ENCODE results near the gene MPIG6B.

The MPIG6B gene

GRCh38 chr6:31761343-31761742 is 38.2 kb downstream of the MPIG6B start:
- no peak for FAIRE-seq
- TF ChIP-seq SPI1 (IDR thresholded peaks at IDR 0.05; ENCODE audit: low read depth, low read length) (no peak), PAX5 (IDR thresholded peaks at IDR 0.05; ENCODE audit: insufficient read depth, low read length, severe bottlenecking) (no peak), POLR2A (IDR thresholded peaks at IDR 0.05; ENCODE audit: low read depth, low read length) (no peak), TAF1 (IDR thresholded peaks at IDR 0.05; ENCODE audit: low read depth, low read length) (no peak), POU2F2 (IDR thresholded peaks at IDR 0.05; ENCODE audit: low read depth, low read length) (no peak), POLR2AphosphoS5 (IDR thresholded peaks at IDR 0.05; ENCODE audit: low read depth, low read length) (no peak)

GRCh38 chr6:31762356-31762755 is 39.2 kb downstream of the MPIG6B start, which contains the start of gene SAPCD1:
Gene SAPCD1 (plus strand): TSS chr6:31762656. CDS start chr6:31763055, 399 bp downstream.
- DNase-seq (ENCODE audit: insufficient read length, low spot score) (no peak), FAIRE-seq (no peak)
- TF ChIP-seq POLR2A (IDR thresholded peaks at IDR 0.05; ENCODE audit: low read depth, low read length), result no peak
- TF ChIP-seq TAF1 (IDR thresholded peaks at IDR 0.05; ENCODE audit: low read depth, low read length), result no peak
- no peak for TF ChIP-seq PAX5 (IDR thresholded peaks at IDR 0.05; ENCODE audit: insufficient read depth, low read length, severe bottlenecking)
- TF ChIP-seq SPI1 (IDR thresholded peaks at IDR 0.05; ENCODE audit: low read depth, low read length), result no peak
- TF ChIP-seq POLR2AphosphoS5 (IDR thresholded peaks at IDR 0.05; ENCODE audit: low read depth, low read length), result no peak
- no peak for TF ChIP-seq POU2F2 (IDR thresholded peaks at IDR 0.05; ENCODE audit: low read depth, low read length)

More at GRCh38 chr6:31761343-31761742, 38.2 kb downstream of the MPIG6B start:
- DNase-seq (ENCODE audit: insufficient read length, low spot score), result no peak

- FAIRE-seq, result no peak
- TF ChIP-seq POLR2A (IDR thresholded peaks at IDR 0.05; ENCODE audit: low read depth, low read length), result no peak
- no peak for TF ChIP-seq POLR2AphosphoS5 (IDR thresholded peaks at IDR 0.05; ENCODE audit: low read depth, low read length)
- no peak for TF ChIP-seq POU2F2 (IDR thresholded peaks at IDR 0.05; ENCODE audit: low read depth, low read length)
- TF ChIP-seq TAF1 (IDR thresholded peaks at IDR 0.05; ENCODE audit: low read depth, low read length), result no peak
- TF ChIP-seq PAX5 (IDR thresholded peaks at IDR 0.05; ENCODE audit: insufficient read depth, low read length, severe bottlenecking), result no peak
- no peak for TF ChIP-seq SPI1 (IDR thresholded peaks at IDR 0.05; ENCODE audit: low read depth, low read length)
- DNase-seq (ENCODE audit: insufficient read length, low spot score), result no peak
Observed at GRCh38 chr6:31762878-31763618, 39.9 kb downstream of the MPIG6B start.

- DNase-seq (ENCODE audit: insufficient read length, low spot score) (no peak), FAIRE-seq (no peak)
- TF ChIP-seq TAF1 (IDR thresholded peaks at IDR 0.05; ENCODE audit: low read depth, low read length), result no peak
- TF ChIP-seq PAX5 (IDR thresholded peaks at IDR 0.05; ENCODE audit: insufficient read depth, low read length, severe bottlenecking), result no peak
- no peak for TF ChIP-seq POLR2AphosphoS5 (IDR thresholded peaks at IDR 0.05; ENCODE audit: low read depth, low read length)
- TF ChIP-seq POU2F2 (IDR thresholded peaks at IDR 0.05; ENCODE audit: low read depth, low read length), result no peak
- TF ChIP-seq SPI1 (IDR thresholded peaks at IDR 0.05; ENCODE audit: low read depth, low read length), result no peak
- TF ChIP-seq POLR2A (IDR thresholded peaks at IDR 0.05; ENCODE audit: low read depth, low read length), result no peak
Observed at GRCh38 chr6:31763619-31763940, 40.4 kb downstream of the MPIG6B start.

- no peak for TF ChIP-seq TAF1 (IDR thresholded peaks at IDR 0.05; ENCODE audit: low read depth, low read length)
- TF ChIP-seq PAX5 (IDR thresholded peaks at IDR 0.05; ENCODE audit: insufficient read depth, low read length, severe bottlenecking), result no peak
- no peak for TF ChIP-seq POLR2A (IDR thresholded peaks at IDR 0.05; ENCODE audit: low read depth, low read length)
- no peak for TF ChIP-seq SPI1 (IDR thresholded peaks at IDR 0.05; ENCODE audit: low read depth, low read length)
- no peak for TF ChIP-seq POU2F2 (IDR thresholded peaks at IDR 0.05; ENCODE audit: low read depth, low read length)
- no peak for TF ChIP-seq POLR2AphosphoS5 (IDR thresholded peaks at IDR 0.05; ENCODE audit: low read depth, low read length)
- DNase-seq (ENCODE audit: insufficient read length, low spot score) (no peak), FAIRE-seq (no peak)
Observed at GRCh38 chr6:31764198-31764597, 41.0 kb downstream of the MPIG6B start.

DNA sequence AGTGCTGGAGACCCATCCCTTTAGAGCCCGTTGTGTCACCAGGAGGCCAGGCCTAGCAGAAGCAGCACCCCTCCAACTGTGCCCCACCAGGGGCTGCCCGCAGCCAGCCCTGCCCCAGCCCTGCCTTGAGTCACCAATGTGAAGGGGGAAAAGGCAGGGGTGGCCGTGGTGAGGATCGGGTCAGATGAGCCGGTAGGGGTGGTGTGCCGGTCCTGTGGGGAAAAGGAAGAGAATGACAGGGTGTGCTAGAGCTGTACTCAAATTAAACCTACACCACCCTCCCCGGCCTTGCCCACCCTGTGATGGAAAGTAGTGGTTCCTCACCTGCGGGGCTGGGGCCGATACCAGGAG is 42.4 kb downstream of the MPIG6B start:
- TF ChIP-seq POLR2AphosphoS5 (IDR thresholded peaks at IDR 0.05; ENCODE audit: low read depth, low read length) (no peak), TAF1 (IDR thresholded peaks at IDR 0.05; ENCODE audit: low read depth, low read length) (no peak), SPI1 (IDR thresholded peaks at IDR 0.05; ENCODE audit: low read depth, low read length) (no peak), POLR2A (IDR thresholded peaks at IDR 0.05; ENCODE audit: low read depth, low read length) (no peak)
- FAIRE-seq (no peak), DNase-seq (ENCODE audit: insufficient read length, low spot score) (no peak)

GRCh38 chr6:31765910-31766794 is 43.0 kb downstream of the MPIG6B start:
- DNase-seq (ENCODE audit: insufficient read length, low spot score), result no peak
- FAIRE-seq, result peak; percentile 41
- TF ChIP-seq TAF1 (IDR thresholded peaks at IDR 0.05; ENCODE audit: low read depth, low read length) (no peak), SPI1 (IDR thresholded peaks at IDR 0.05; ENCODE audit: low read depth, low read length) (no peak), PAX5 (IDR thresholded peaks at IDR 0.05; ENCODE audit: insufficient read depth, low read length, severe bottlenecking) (no peak), POU2F2 (IDR thresholded peaks at IDR 0.05; ENCODE audit: low read depth, low read length) (no peak), POLR2A (IDR thresholded peaks at IDR 0.05; ENCODE audit: low read depth, low read length) (no peak), POLR2AphosphoS5 (IDR thresholded peaks at IDR 0.05; ENCODE audit: low read depth, low read length) (no peak)

GRCh38 chr6:31767096-31767645 is 44.0 kb downstream of the MPIG6B start:
- FAIRE-seq, result no peak
- no peak for TF ChIP-seq POLR2A (IDR thresholded peaks at IDR 0.05; ENCODE audit: low read depth, low read length)
- TF ChIP-seq SPI1 (IDR thresholded peaks at IDR 0.05; ENCODE audit: low read depth, low read length), result no peak
- no peak for TF ChIP-seq PAX5 (IDR thresholded peaks at IDR 0.05; ENCODE audit: insufficient read depth, low read length, severe bottlenecking)
- TF ChIP-seq POU2F2 (IDR thresholded peaks at IDR 0.05; ENCODE audit: low read depth, low read length), result no peak
- no peak for TF ChIP-seq POLR2AphosphoS5 (IDR thresholded peaks at IDR 0.05; ENCODE audit: low read depth, low read length)
- no peak for TF ChIP-seq TAF1 (IDR thresholded peaks at IDR 0.05; ENCODE audit: low read depth, low read length)
- DNase-seq (ENCODE audit: insufficient read length, low spot score), result no peak
